Lower leg skin (tissue), 4 donors: ENCODE measurements around the gene NOBOX. TPM values are rescaled to one million over a fixed set of nuclear protein-coding genes. Genes with fewer than 3 reads are reported as not detected.
"Not testable (repeated sequence)": the region's sequence is repeated elsewhere in the genome, so short reads cannot be mapped to it uniquely, and the experiment has no call there.

Experiments used
- DNase-seq, 2 donors: peaks; one replicate each; pipeline ENCODE4 v3.0.0-alpha.2; 2019; ENCODE audit warnings: low spot score in 2 of 2
- H3K4me3 ChIP-seq: fragments of 200-600 bp; sonication (generic); 2 replicates; pipeline ENCODE4 v1.5.1; 2017; ENCODE audit warnings: mild to moderate bottlenecking, low read depth; ENCODE audit not compliant: poor library complexity, severe bottlenecking
- CTCF ChIP-seq, 3 donors: fragments of 450-650 bp; IDR thresholded peaks; one replicate each; pipeline ENCODE4 v1.5.1; 2016; ENCODE audit warnings: antibody characterized with exemption in 3 of 3, mild to moderate bottlenecking in 3 of 3, moderate library complexity in 2 of 3
- POLR2A ChIP-seq, 2 donors: fragments of 450-650 bp; IDR thresholded peaks; one replicate each; pipeline ENCODE4 v1.6.1; 2016 to 2017; ENCODE audit warnings: antibody characterized with exemption in 2 of 2, mild to moderate bottlenecking in 1 of 2, moderate library complexity in 1 of 2
- WGBS, 2 donors: methylation state at CpG; one replicate each; pipeline ENCODE4 v1.1.5; 2018; 5-methylcytosine and 5-hydroxymethylcytosine counted together
- intact Hi-C: fragments of 100-400 bp; cut with DNase I; formaldehyde crosslinking; loops from one replicate; pipeline ENCODE4 v1.15.0; 2023; ENCODE audit warnings: low total_unique reads
- total RNA-seq, 4 donors: library from RNA; depleted of rRNA; stranded (reverse); fragments of >200 nt; gene quantifications; one replicate each; pipeline ENCODE4 v1.1.0, GENCODE V29; 2016

The NOBOX gene
- total RNA-seq, 4 donors from 2014 or later, result not detected

- no peak for DNase-seq
- no peak overlapping the region for H3K4me3 ChIP-seq
- intact Hi-C loops, result no loop called here
- 68 to 71% methylated on average over 9 of the region's 9 CpGs for WGBS, 2 donors
- no peak for TF ChIP-seq POLR2A (IDR thresholded peaks at IDR 0.05)
- TF ChIP-seq CTCF (IDR thresholded peaks at IDR 0.05), result no peak
Measured at GRCh38 chr7:144436500-144436899, 33.0 kb upstream of the NOBOX start.

- intact Hi-C loops, result no loop called here
- WGBS, 2 donors, result 80% methylated on average over 2 of the region's 2 CpGs
- TF ChIP-seq CTCF (IDR thresholded peaks at IDR 0.05) (no peak), POLR2A (IDR thresholded peaks at IDR 0.05) (no peak)
- no peak for DNase-seq
- no peak overlapping the region for H3K4me3 ChIP-seq
Measured at GRCh38 chr7:144428431-144428830, 24.9 kb upstream of the NOBOX start.

- DNase-seq, intact Hi-C loops, H3K4me3 ChIP-seq: not testable (repeated sequence)
- 41 to 42% methylated on average over 2 of the region's 2 CpGs for WGBS, 2 donors
Measured at GRCh38 chr7:144427539-144427938, 24.0 kb upstream of the NOBOX start.

GRCh38 chr7:144418931-144419330 is 15.4 kb upstream of the NOBOX start:
- intact Hi-C loops, H3K4me3 ChIP-seq, DNase-seq: not testable (repeated sequence)
- WGBS, 2 donors, result 47 to 53% methylated on average over 4 of the region's 4 CpGs

- H3K4me3 ChIP-seq, result no peak overlapping the region
- TF ChIP-seq CTCF (IDR thresholded peaks at IDR 0.05), result no peak
- no peak for TF ChIP-seq POLR2A (IDR thresholded peaks at IDR 0.05)
- DNase-seq, result no peak
- intact Hi-C loops, result no loop called here
Measured at GRCh38 chr7:144416341-144416740, 12.8 kb upstream of the NOBOX start.

GRCh38 chr7:144415858-144416257 is 12.4 kb upstream of the NOBOX start:
- intact Hi-C loops, result no loop called here
- H3K4me3 ChIP-seq, result no peak overlapping the region
- TF ChIP-seq POLR2A (IDR thresholded peaks at IDR 0.05), result no peak
- no peak for TF ChIP-seq CTCF (IDR thresholded peaks at IDR 0.05)
- DNase-seq, result no peak

- intact Hi-C loops, result no loop called here
- DNase-seq, result no peak
- no peak overlapping the region for H3K4me3 ChIP-seq
- no peak for TF ChIP-seq POLR2A (IDR thresholded peaks at IDR 0.05)
- TF ChIP-seq CTCF (IDR thresholded peaks at IDR 0.05), result no peak
- WGBS, 2 donors, result 56 to 76% methylated on average over 3 of the region's 3 CpGs
Measured at GRCh38 chr7:144414815-144415214, 11.3 kb upstream of the NOBOX start.
